G401.6 (cell line): ENCODE results near the gene DENND1B.

Experiments
- FAIRE-seq: peaks from 2 replicates; lab custom pipeline; 2012; peaks lifted over from hg19 to GRCh38; lab: Jason Lieb, UNC

The DENND1B gene, protein sequence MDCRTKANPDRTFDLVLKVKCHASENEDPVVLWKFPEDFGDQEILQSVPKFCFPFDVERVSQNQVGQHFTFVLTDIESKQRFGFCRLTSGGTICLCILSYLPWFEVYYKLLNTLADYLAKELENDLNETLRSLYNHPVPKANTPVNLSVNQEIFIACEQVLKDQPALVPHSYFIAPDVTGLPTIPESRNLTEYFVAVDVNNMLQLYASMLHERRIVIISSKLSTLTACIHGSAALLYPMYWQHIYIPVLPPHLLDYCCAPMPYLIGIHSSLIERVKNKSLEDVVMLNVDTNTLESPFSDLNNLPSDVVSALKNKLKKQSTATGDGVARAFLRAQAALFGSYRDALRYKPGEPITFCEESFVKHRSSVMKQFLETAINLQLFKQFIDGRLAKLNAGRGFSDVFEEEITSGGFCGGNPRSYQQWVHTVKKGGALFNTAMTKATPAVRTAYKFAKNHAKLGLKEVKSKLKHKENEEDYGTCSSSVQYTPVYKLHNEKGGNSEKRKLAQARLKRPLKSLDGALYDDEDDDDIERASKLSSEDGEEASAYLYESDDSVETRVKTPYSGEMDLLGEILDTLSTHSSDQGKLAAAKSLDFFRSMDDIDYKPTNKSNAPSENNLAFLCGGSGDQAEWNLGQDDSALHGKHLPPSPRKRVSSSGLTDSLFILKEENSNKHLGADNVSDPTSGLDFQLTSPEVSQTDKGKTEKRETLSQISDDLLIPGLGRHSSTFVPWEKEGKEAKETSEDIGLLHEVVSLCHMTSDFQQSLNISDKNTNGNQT

DNA sequence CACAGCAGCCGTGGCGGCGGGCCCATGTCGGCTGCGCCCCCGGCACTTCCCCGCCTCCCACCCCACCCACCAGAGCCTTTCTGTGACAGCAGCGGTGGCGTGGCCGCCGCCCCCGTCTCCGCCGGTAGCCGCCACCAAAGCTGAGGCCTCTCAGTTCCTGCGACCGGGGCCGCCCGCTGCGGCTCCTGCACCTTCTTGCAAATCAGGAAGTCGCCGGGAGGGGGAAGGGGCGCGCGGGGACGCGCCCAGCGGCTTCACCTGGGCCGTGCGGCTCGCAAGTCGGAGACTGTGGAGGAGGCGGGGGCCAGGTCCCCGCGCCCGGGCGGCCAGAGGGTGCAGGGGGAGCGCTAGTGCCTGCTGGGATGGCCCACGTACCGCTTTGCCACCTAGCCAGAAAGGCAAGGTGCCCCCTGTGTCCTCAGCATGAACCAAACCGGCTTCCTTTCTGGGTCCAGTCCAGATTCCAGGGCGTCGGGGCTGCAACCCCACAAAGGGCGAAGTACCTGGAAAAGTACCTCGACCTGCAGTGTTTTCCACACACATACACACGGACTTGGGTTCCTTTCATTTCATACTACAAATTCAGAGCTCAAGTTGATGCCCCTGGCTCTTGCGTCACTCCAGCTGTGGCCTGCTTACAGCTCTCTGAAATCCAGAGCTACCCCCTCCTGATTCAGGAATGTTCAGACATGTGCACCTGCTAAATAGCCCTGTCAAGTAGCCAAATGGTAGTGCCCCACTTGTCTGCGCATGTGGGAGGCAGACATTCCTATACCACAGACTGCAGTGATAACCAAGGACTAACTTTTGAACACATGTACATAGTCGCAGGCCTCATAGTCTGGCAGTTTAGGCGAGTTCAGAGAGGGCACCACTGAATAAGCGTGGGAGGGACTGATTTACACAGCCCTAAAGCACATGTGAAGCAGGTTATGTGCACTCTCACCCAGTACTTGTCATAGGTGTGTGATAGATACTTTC is at the start of gene DENND1B:
TSS of gene DENND1B (minus strand) at position 199 of the 981 bp plus-strand sequence. CDS start 325 bp downstream, outside the sequence.
- no peak for FAIRE-seq

DNA sequence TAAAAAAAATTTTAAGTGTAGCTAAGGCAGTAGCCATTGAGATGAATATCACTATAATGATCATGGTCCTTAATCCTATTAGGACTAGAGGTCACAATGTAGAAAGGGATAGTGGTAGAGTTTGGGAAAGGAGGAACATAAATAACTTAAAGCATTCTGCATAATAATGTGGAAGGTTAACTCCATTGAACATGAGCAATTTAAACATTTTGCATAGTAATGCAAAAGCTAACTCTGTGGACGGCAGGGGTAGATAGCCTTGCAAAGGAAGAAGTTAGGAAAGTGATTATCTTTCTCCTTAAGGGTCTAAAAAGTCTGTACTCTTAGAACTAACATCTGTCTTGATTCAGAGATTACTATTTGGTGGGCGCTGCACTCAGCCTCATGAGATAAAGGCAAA is 39.0 kb upstream of the DENND1B start:
- FAIRE-seq, result no peak

DNA sequence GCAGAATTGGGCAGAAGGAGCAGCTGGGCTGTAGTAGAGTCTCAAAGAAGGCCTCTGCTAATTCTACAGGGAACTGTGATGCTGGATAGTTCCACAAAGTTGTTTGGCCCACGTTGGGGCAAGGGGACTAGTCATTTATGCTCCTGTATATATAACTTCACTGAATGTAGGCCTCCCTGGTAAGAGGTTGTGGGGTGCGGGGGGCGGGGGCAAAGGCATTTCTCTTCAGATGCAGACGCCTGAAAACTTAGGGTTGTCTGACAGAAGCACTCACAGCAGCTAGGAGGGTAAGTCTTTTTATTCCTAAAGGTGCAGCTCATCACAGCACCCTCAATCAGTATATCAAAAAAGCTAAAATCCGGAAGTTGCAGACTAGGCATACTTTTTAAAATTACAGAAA is 38.5 kb upstream of the DENND1B start:
- no peak for FAIRE-seq

DNA sequence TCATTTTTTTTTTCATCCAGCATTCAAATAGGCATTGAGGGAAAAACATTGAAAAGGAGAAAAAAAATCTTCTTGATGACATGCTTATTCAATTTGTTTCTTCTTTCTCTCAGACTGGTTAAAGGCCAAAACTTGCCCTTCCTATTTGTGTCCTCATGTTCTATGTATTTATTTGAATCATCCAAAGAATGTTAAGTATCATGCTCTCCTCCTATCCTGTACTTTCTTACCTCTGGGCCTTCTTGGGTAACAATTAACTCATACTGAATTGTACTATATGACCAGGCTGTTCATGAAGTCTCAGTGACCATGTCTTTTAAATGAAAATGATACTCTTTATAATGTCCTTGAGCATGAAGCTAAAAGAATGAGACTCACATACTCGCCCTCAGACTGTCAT is 36.5 kb upstream of the DENND1B start:
- FAIRE-seq, result no peak

DNA sequence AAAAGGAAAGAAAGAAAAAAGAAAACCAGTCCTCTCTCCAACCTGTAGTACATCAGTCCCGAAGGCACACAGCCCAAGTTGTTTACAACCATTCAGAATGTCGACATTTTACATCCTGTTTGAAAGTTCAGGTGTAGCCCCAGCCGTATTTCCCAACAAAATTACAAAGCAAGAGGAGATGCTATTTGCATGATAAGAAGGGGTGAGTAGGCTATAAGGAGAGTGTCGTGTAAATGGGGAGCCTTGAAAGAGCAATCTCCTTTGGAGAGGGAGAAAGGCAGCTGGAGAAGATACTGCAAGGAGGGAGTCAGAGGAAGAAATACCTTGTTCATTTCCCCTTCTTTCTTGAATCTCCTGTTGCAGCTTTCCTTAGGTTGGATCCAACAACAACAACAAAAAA is 35.5 kb upstream of the DENND1B start:
- FAIRE-seq, result no peak

DNA sequence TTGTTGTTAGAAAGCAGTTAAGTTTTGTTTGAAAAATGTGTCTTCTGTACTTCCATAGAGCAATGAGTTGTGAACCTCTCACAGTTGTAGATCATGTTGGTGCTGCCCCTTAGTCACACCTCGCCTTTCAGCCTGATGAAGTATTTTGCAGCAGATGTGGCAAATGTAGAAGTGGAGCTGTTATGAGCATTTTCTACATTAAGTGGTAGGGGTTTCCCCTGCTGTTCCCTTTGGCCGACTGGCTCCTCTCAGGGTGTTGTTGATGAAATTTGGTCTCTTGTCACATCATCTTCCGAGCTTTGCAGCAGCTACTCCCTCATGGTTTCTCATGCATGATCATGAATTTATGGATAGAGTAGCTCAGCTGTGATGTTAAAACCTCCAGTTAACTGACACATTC is 33.6 kb upstream of the DENND1B start:
- no peak for FAIRE-seq

DNA sequence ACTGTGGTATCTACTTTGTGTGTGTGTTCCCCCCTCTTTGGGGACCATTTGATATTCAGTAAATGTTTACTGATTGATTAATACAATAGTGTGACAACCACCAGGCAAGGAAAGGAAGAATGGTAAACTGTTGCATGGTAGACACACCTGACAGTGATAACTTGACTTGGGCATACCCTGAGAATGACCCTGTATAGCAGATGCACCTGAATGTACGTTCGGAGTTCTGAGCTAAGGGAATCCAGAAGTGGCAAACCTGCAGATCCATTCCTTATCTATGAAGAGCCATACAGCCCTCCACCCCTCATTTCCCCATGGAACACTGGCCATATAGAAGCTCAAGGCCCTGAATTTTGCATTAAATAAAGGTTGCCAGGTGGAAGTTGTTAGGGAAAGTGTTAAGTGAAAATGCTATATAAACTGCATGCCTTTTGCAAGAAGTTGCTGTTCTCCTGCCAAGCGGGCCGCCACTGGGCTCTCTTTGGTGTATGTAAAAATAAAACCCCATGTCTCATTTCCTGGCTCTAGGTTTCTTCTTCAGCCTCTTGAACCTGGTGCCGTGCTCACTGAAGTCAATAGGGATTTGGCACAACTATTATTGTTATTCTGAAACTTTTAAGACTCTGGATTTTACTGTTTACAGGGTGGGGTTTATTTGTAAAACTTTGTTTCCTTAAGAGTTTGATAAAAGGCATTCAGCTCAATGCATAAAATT is 32.6 kb upstream of the DENND1B start:
- no peak for FAIRE-seq

DNA sequence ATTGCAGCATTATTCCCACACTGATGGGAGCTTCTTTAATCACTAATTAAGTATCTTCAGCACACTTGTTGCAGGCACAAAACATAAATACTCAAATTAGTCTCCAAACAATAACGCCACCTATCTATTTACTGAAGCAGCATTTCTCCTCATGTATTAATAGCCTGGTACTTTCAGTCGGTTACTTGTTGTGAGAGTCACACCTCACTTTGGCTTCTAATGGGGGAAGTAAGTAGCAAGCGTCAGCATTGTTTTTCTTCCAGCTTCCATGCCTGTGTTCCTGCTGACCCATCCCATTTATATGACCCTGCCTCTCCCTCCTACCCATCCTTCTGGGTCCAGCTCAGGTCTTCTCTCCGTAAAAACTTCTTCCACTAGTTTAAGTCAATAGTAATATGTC is 31.9 kb upstream of the DENND1B start:
- no peak for FAIRE-seq

DNA sequence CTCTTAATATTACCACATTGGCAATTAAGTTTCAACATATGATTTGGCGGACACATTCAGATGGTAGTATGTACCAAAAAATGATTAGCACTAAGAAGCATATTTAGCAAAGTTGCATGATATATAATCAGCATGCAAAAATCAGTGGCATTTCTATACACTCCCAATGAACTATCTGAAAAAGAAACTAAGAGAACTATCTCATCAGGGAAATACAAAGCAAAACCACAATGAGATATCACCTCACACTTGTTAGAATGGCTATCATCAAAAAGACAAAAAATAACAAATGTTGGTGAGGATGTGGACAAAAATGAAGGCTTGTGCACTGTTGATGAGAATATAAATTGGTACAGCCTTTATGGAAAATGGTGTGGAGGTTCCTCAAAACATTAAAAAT is 31.4 kb upstream of the DENND1B start:
- FAIRE-seq, result no peak

DNA sequence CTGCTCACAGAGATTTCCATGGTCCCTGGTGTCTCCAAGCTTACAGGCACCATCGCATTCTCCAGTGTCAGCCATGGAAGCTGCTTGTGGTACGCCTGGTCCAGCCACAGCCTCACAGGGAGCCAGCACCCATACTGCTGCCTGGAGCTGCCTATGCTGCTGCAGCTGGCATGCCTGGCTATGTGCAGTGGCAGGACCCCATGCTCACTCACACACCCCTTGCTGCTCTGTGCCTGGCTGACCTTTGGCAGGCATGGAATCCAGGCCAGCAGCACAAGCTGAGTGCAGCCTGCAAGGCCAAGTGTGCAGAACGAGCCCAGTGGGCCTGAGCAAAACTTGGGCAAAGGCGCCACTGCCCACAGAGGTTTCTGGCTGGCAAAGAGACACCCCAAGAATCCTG is 26.4 kb upstream of the DENND1B start:
- FAIRE-seq, result no peak

DNA sequence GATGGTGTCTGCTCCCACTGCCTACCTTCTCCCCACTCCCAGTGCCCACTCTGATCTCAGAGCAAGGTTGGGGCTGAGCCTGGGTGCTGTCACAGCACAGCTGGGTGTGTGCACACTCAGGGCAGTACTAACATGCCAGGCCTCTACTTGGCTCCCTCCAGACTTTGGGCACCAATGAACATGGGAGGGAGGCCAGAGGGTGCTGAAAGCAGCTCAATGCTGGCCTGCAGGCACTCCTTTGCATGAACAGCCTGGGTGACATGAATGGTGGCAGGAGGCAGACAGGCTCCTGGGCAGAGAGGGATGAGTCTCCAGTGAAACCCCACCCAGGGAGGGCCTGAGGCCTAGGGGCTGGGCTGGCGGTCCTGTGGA is 25.8 kb upstream of the DENND1B start:
- no peak for FAIRE-seq

DNA sequence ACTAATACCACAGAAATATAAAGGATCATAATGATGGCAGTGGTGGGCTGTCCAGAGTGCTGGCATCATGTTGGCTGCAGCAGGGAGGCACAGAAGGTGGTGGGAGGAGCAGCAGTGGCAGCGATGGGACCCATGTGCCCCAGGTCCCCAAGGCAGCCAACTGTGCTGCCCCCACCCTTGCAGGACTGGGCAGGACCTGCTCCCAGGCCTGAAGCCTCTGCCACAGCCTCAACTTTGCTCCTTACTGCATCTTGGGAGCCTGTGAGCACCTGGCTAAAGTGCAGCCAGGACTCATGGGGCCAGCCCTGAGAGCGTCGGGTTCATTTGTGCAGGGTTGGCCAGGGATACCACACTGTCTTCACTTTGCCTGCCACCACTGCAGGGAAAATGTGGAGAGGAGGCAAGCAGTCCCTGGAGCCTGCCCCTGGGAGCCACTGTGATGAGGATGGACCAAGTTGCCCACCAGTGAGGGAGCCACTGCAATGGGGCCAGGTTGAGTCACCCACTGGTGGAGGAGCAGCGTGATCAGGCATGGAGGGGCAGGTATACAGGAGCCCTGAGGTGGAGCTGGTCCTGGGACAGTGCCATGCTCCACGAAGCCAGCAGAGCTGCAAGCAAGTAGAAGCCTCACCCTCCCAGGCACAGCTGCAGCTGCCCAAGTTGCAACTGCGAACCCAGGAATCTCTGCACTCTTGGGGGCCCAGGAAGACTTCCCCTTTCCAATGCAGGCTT is 25.3 kb upstream of the DENND1B start:
- no peak for FAIRE-seq

DNA sequence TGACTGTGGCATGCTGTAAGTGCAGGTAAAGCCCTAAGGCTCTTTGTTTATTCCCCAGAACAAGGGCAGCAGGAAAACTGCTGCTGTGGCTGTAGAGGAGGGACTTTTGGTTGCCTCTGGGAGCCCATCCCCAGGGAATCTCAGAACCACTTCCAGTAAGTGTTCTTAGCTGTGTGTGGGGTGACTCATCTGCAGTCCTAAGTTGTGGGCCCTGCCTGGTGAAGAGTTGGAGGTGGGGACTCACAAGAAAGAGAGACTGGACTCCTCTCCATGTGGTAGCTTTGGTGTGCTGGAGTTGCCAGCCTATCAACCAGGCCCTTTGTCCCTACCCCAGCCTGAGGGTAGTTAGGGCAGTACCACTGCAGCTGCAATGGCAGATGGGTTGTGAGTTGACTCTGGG is 24.0 kb upstream of the DENND1B start:
- no peak for FAIRE-seq

DNA sequence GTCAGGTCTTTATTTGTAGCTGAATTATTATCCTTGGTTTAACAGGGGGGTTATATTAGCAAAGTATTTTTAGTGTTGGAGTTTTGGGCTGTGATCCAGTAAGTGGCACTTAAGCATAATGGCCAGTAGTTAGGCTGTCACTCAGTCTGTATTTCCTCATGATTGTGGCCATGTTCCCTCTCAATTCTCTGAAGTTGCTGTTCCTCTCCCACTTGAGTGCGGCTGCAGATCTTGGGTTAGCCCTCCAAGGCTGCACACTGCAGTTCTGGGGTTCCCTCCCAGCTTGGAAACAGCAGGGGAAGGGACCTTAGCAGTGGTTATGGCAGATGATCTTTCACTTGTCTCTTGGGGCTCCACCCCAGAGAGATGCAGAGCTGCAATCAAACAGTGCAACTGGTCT is 23.2 kb upstream of the DENND1B start:
- FAIRE-seq, result no peak

DNA sequence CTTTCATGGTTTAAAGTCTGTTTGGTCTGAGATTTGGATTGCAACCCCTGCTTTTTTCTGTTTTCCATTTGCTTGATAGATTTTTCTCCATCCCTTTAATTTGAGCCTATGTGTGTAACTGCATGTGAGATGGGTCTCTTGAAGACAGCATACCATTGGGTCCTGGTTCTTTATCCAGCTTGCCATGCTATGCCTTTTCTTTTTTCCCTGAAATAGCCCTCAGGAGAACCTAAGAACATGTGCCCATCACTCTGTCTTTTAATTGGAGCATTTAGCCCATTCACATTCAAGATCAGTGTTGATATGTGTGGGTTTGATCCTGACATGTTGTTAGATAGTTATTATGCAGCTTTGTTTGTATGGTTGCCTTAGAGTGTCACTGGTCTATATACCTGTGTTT is 21.7 kb upstream of the DENND1B start:
- FAIRE-seq, result no peak

DNA sequence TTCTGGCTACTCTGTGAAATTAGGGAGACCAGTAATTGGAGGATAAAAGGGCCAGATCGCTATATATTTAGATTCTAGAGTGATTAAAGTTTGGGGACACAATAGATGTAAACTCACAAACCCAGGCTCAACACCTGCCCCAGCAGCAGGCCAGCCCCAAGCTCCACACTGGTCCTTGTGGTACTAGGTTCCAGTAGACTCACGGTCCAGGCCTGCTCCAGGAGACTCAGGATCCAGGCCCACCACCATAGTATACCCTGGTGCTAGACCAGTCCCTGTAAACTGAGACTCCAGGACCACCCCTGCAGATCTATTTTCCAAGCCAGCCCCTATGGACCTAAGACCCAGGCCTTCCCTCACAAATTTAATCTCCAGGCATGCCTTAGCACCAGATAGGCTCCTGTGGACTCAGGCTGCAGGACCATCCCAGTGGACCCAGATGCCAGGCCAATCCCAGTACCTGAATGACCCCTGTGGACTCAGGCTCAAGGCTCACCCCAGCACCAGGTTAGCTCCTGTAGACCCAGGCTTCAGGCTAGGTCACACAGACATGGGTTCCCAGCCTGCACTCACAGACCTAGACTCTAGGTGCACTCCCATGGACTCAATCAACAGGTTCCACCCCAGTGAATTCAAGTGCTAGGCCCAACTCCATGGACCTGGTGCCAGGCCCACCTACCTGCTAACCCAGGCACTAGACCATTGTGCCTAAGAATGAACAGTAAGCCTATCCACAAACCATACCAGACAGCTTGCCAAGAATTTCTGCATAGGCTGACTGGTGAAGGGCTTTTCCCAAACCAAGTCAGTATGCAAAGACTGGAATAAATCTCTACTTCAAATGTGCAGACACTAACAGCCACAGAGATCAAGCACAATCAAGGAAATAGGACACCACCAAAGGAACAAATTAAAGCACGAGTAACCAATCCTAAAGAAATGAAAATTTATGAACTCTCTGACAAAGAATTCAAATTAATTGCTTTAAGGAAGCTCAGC is 13.8 kb upstream of the DENND1B start:
- no peak for FAIRE-seq

DNA sequence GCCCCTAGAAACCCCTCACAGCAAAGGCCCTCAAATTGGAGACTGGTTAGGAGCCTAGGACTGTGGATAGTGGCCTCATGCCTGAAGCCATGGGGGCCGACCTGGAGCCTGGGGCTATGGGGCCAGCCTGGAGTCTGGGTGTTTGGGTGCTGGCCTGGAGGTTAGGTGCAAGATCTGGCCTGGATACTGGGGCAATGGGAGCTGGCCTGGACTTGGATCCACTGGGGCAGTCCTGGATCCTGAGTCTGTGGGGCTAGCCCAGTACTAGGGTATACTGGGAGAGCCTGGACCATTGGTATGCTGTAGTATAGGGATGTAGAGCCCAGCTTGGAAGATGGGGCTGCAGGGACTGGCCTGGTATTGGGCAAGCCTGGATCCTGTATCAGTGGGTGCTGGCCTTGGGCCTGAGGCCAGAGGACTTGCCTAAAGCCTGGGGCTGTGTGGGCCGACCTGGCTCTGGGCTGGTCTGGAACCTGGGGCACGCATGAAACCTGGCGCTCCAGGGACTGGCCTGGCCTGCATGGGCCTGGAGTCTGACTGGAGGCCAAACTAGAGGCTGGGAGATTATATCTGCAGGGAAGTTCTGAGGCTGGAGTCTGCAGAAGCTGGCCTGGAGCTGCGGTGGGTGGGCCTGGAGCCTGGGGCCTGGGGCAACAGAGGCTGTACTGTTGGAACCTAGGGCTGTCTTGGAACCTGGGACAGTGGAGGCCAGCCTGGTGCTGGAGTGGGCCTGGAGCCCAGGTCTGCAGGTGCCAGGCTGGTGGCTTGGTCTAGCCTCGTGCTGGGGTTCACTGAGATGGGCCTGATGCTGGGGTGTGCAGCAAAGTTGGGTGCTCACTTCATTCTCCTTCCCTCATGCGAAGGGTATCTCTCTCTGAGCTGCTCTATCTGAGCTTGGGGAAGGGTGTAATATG is 12.6 kb upstream of the DENND1B start:
- no peak for FAIRE-seq

DNA sequence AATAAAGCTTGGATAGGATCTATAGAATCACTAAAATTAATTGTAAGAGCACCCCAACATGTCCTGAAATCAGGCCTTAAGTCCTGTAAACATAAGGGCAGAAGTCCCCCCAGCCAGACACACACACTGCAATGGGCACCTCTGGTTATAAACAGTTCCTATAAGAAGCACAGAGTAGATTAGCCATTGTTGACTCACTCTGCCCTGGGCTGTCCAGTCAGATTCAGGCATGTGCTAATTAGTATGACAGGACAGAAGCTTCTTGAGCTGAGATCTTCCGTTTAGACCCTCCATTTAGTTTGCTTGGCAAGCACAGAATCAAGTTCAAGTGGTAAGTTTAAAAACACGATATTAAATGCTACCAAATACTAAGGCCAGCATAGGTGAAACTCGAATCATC is 11.8 kb upstream of the DENND1B start:
- no peak for FAIRE-seq

DNA sequence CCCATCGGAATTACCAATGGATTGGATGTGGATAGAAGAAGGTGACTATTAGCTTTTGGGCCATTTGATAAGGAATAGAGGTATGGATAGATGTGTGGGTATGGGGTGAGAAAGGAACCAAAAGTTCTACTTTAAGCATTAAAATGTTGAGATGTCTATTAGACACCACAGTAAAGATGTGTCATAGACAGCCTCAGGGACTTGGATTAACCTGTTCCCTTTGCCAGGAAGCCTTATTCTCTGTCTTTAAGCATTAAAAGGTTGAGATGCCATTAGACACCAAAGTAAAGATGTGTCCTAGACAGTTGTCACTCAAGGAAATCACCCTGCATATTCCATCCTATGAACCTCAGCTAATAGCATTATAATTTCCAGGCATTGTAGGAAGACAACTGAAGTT is 11.0 kb upstream of the DENND1B start:
- no peak for FAIRE-seq
